Smooth muscle cell (in vitro differentiated cells): ENCODE data around the gene WDR62. TPM values are rescaled to one million over a fixed set of nuclear protein-coding genes. Genes with fewer than 3 reads are reported as not detected.

Experiments
- DNase-seq: peaks from one replicate; lab custom pipeline; 2025; ENCODE audit not compliant: unreplicated experiment; lab: John Stamatoyannopoulos, UW
- H2AFZ ChIP-seq: fragments of 200-600 bp; sonication (generic); 2 replicates; pipeline ENCODE4 v1.6.0; 2016; ENCODE audit warnings: antibody characterized with exemption, low read depth, mild to moderate bottlenecking
- H3F3A ChIP-seq: fragments of 200-600 bp; sonication (generic); 2 replicates; pipeline ENCODE4 v1.6.0; 2017; ENCODE audit warnings: antibody characterized with exemption, low read depth
- H3K27ac ChIP-seq: fragments of 200-600 bp; sonication (generic); 2 replicates; pipeline ENCODE4 v1.5.1; 2016; ENCODE audit warnings: low read depth, mild to moderate bottlenecking
- H3K27me3 ChIP-seq: fragments of 200-600 bp; sonication (generic); 2 replicates; pipeline ENCODE4 v1.6.1; 2016; ENCODE audit warnings: low read depth, mild to moderate bottlenecking
- H3K36me3 ChIP-seq: fragments of 200-600 bp; sonication (generic); 2 replicates; pipeline ENCODE4 v1.5.1; 2016; ENCODE audit warnings: low read depth
- H3K4me1 ChIP-seq: fragments of 200-600 bp; sonication (generic); 2 replicates; pipeline ENCODE4 v1.5.1; 2016; ENCODE audit warnings: low read depth
- H3K4me2 ChIP-seq: fragments of 200-600 bp; sonication (generic); 2 replicates; pipeline ENCODE4 v1.6.0; 2016; ENCODE audit warnings: mild to moderate bottlenecking
- H3K4me3 ChIP-seq: fragments of 200-600 bp; sonication (generic); 2 replicates; pipeline ENCODE4 v1.5.1; 2016; ENCODE audit warnings: mild to moderate bottlenecking
- H3K79me2 ChIP-seq: fragments of 200-600 bp; sonication (generic); 2 replicates; pipeline ENCODE4 v1.6.0; 2016; ENCODE audit warnings: low read depth, mild to moderate bottlenecking
- H3K9ac ChIP-seq: fragments of 200-600 bp; sonication (generic); 2 replicates; pipeline ENCODE4 v1.6.0; 2016; ENCODE audit warnings: low read depth
- H3K9me3 ChIP-seq: fragments of 200-600 bp; sonication (generic); replicated peaks from 2 replicates; pipeline ENCODE4 v1.5.1; 2016; ENCODE audit warnings: low read depth
- H4K20me1 ChIP-seq: fragments of 200-600 bp; sonication (generic); 2 replicates; pipeline ENCODE4 v1.6.0; 2016; ENCODE audit warnings: low read depth
- CTCF ChIP-seq: fragments of 200-600 bp; sonication (generic); IDR thresholded peaks from 2 replicates; pipeline ENCODE4 v1.5.1; 2017; ENCODE audit warnings: borderline replicate concordance, mild to moderate bottlenecking, antibody characterized with exemption; ENCODE audit not compliant: insufficient read depth, poor library complexity, severe bottlenecking
- WGBS: methylation state at CpG from one replicate; pipeline ENCODE4 v1.1.7; 2016; ENCODE audit warnings: low lambda C conversion rate; 5-methylcytosine and 5-hydroxymethylcytosine counted together
- polyA plus RNA-seq: library from polyadenylated mRNA; unstranded; fragments of >200 nt; fragmentation: Nextera tagmentation; extraction: Ambion mirVana; gene quantifications from 2 replicates; pipeline ENCODE4 v1.2.1, GENCODE V29; 2016
- total RNA-seq: library from RNA; depleted of rRNA; stranded (reverse); fragments of >200 nt; gene quantifications from 2 replicates; pipeline ENCODE4 v1.2.3, GENCODE V29; 2014

The WDR62 gene
- total and polyA plus RNA-seq, 2 experiments from 2014 or later = 1.5 to 4.6 TPM

- Histone ChIP-seq H3K4me3 (no peak overlapping the region), H3F3A (no peaks in the 10 kb centered on the region), H3K27ac (no peak overlapping the region), H3K9me3 (no peaks in the 10 kb centered on the region), H4K20me1 (peaks cover 51% of the 10 kb centered on the region), H2AFZ (no peak overlapping the region), H3K4me2 (no peak overlapping the region), H3K4me1 (no peaks in the 10 kb centered on the region), H3K9ac (no peak overlapping the region), H3K36me3 (peaks cover 6% of the 10 kb centered on the region), H3K79me2 (no peaks in the 10 kb centered on the region), H3K27me3 (no peaks in the 10 kb centered on the region)
- WGBS = 93% methylated on average over 39 of the region's 47 CpGs
- no peak for TF ChIP-seq CTCF
- no peak for DNase-seq
These were observed 96.7 kb downstream of the WDR62 start for GRCh38 chr19:36151144-36152018.

DNA sequence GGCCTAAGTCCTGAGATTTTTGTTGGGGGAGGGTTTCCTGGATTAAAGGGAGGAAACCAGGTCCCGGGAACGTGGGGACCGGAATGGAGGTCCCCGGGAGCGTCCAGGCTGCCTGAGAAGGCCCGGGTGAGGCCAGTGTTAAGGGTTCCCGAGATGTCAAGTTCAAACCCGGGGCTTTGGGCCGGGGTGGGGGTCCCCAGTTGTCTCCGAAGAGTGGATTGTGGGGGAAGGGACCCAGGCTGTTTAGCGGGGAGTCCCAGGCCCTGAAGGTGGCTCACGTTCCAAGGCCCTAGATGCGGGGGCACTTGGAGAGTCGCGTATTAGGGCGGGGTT, 97.3 kb downstream of the WDR62 start:
- no peak overlapping the region for H3K9ac ChIP-seq
- H3K79me2 ChIP-seq = no peaks in the 10 kb centered on the region
- no peaks in the 10 kb centered on the region for H3K4me1 ChIP-seq
- H3K9me3 ChIP-seq = no peaks in the 10 kb centered on the region
- H2AFZ ChIP-seq = no peak overlapping the region
- no peaks in the 10 kb centered on the region for H3F3A ChIP-seq
- no peak for DNase-seq
- H3K4me2 ChIP-seq = no peak overlapping the region
- H3K27me3 ChIP-seq = no peaks in the 10 kb centered on the region
- 97% methylated on average over 13 of the region's 16 CpGs for WGBS
- H3K36me3 ChIP-seq = peaks cover 6% of the 10 kb centered on the region
- no peak for TF ChIP-seq CTCF
- H3K4me3 ChIP-seq = no peak overlapping the region
- H3K27ac ChIP-seq = no peak overlapping the region
- peaks cover 44% of the 10 kb centered on the region for H4K20me1 ChIP-seq

DNA sequence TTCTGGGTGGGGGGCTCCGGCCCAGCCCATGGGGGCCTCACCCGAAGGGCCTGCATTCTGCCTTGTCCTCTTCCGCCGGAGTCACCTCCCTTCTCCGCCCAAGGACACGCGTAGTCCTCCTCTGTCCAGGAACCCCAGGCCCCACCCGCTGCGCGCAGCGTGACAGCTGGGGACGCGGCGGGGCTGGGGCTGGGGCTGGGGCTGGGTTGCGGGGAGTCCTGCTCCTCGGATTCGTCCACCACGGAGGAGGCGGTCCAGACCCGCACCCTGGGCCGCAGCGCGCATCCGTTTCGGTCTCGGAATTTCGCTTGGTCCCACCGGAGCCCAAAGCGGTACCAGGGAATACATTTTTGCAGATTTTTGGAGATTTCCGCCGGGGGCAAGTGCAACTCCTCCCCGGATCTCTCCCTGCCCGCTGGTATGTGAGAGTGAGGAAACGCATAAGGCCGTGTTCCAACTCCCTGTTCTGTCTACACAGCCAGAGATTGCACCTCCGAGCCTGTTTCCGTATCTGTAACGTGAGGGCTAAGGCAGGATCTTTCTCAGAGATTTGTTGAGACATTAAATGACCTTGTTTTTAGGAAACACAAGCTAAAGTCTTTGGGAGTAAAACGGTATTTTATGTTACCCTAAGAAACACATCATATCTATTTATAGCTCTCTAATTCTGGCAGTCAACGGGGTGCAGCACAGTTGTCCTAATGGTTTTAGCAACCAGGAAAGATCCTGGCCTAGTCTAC, 97.8 kb downstream of the WDR62 start, which contains the start of gene COX7A1:
TSS of gene COX7A1 (minus strand) at position 96 of the 740 bp plus-strand sequence. CDS start at position 56, 40 bp downstream.
- Histone ChIP-seq H3K4me2 (no peak within 1 kb of the TSS), H4K20me1 (peaks cover 40% of the 10 kb centered on the region), H3K79me2 (no peaks in the 10 kb centered on the region), H3K27me3 (no peaks in the 10 kb centered on the region), H3F3A (no peaks in the 10 kb centered on the region), H3K9ac (no peak within 1 kb of the TSS), H3K4me1 (no peaks in the 10 kb centered on the region), H3K4me3 (no peak within 1 kb of the TSS), H3K27ac (no peak within 1 kb of the TSS), H2AFZ (no peak within 1 kb of the TSS), H3K9me3 (no peaks in the 10 kb centered on the region), H3K36me3 (peaks cover 6% of the 10 kb centered on the region)
- DNase-seq = no peak
- 91% methylated on average over 38 of the region's 40 CpGs for WGBS
- no peak for TF ChIP-seq CTCF
